Measurements from ENCODE around the gene PHLDA2. TPM values are rescaled to one million over a fixed set of nuclear protein-coding genes. Genes with fewer than 3 reads are reported as not detected.

Gene PHLDA2
- total and polyA plus RNA-seq, 2 donors (not counting 1 experiment from before 2014, with no cell fraction given): 1.4 TPM; not detected in 1

DNA sequence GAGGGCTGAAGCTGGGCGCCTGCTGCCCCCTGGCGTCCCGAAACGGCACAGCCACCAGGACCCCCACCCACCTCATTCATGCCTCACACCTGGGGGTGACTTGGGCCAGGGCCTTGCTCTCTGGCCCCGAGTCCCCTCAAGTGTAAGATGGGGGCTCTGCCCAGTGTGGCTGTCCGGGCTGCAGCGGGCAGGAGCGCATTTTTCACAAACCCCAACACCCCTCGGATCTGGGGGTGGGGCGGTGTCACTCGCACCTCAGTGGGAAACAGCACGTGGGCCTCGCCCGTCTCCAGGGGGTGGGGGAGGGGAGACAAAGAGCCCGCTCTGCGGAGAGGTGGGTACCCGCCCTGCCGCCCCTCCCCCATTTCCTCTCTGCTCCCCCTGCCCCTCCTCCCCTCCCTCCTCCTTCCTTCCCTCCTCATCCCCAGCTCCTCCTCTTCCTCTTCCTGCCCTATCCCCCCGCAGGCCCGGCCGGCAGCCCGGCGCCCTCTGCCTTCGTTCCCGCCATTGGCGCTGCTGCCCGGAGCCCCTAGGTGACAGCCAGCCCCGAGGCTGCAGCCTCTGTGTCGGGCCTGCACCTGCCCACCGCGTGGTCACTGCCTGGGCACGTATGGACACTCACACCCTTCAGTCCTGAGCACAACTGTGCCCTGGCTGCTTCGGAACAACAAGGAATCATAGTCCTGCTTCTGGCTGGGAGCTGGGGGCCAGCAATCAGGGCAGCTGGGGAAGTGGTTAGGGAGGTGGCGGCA, 36.8 kb downstream of the PHLDA2 start:
- CTCF ChIA-PET: interaction anchor here (0.6 to 16.1 kb wide), 15 partner anchors 9 to 466 kb away, joined by 3 to 595 read pairs (median 4); partner anchors contain the start of gene PHLDA2
- peak; percentile 69 for ATAC-seq (ENCODE audit: low read depth)

More for the DNA sequence above, 36.8 kb downstream of the PHLDA2 start:
- peaks cover 0 to 7% (median 0%) of the 10 kb centered on the region in 4 experiments for H3K27me3 ChIP-seq (replicated peaks in 1 of 4; ENCODE audit: control extremely low read depth in 1 of 4, control insufficient read depth in 3 of 4, insufficient read depth in 4 of 4, low read length in 3 of 4)
- H3K9ac ChIP-seq (ENCODE audit: low read length): peak overlapping the region; percentile 66
- no peaks in the 10 kb centered on the region for H3K27me3 Mint-ChIP-seq
- no peaks in the 10 kb centered on the region for H3K79me2 ChIP-seq (ENCODE audit: control insufficient read depth, insufficient read depth, low read length)
- H3K9me3 ChIP-seq (ENCODE audit: control extremely low read depth in 1 of 3, control insufficient read depth in 2 of 3, insufficient read depth in 1 of 3, low read length in 2 of 3): no peaks in the 10 kb centered on the region
- intact Hi-C loops (cut with micrococcal nuclease): loop anchor here (1.0 to 2.0 kb wide), 2 partner anchors 359 to 448 kb away; partner anchors contain the start of genes KCNQ1 and TRPM5
- no peaks in the 10 kb centered on the region for H3K9me3 Mint-ChIP-seq (ENCODE audit: insufficient read depth)
- no peaks in the 10 kb centered on the region for H3K36me3 ChIP-seq (replicated peaks in 1 of 2; ENCODE audit: control extremely low read depth in 1 of 2, control insufficient read depth in 1 of 2, extremely low read depth in 1 of 2, insufficient read depth in 2 of 2, low read length in 1 of 2)
- H3K4me1 ChIP-seq (ENCODE audit: control insufficient read depth in 2 of 2, insufficient read depth in 2 of 2, low read length in 2 of 2): peaks cover 15 to 21% of the 10 kb centered on the region in 2 donors
- WGBS (ENCODE audit: insufficient coverage): under 1% methylated on average over 23 of the region's 34 CpGs
- peak overlapping the region; percentile 87 for H2AFZ ChIP-seq (ENCODE audit: insufficient read depth, low read depth, low read length, poor library complexity, severe bottlenecking)
- H3K4me3 Mint-ChIP-seq: peak overlapping the region; percentile 75
- POLR2A ChIA-PET: interaction anchor here (0.5 to 2.4 kb wide), 4 partner anchors 9 to 469 kb away, joined by 3 to 9 read pairs (median 6); a partner anchor contains a TSS
- peak overlapping the region; percentile 98 for H3K4me2 ChIP-seq (replicated peaks; ENCODE audit: low read depth, low read length, poor library complexity, severe bottlenecking)
- DNase-seq: peak; percentile 74
- no peak overlapping the region for H3K27ac Mint-ChIP-seq
- H4K20me1 ChIP-seq (ENCODE audit: control insufficient read depth, insufficient read depth, low read length, poor library complexity, severe bottlenecking): no peaks in the 10 kb centered on the region
- peaks cover 17% of the 10 kb centered on the region for H3K4me1 Mint-ChIP-seq
- no peak overlapping the region for H3K27ac ChIP-seq (ENCODE audit: low read length in 2 of 2)
- H3K4me3 ChIP-seq (ENCODE audit: control extremely low read depth in 1 of 5, extremely low read depth in 1 of 5, insufficient read depth in 1 of 5, low read depth in 2 of 5, low read length in 4 of 5): peak overlapping the region in 4 of 5 experiments; percentile 33 to 62 (median 50)
- TF ChIP-seq, protein P1, sequence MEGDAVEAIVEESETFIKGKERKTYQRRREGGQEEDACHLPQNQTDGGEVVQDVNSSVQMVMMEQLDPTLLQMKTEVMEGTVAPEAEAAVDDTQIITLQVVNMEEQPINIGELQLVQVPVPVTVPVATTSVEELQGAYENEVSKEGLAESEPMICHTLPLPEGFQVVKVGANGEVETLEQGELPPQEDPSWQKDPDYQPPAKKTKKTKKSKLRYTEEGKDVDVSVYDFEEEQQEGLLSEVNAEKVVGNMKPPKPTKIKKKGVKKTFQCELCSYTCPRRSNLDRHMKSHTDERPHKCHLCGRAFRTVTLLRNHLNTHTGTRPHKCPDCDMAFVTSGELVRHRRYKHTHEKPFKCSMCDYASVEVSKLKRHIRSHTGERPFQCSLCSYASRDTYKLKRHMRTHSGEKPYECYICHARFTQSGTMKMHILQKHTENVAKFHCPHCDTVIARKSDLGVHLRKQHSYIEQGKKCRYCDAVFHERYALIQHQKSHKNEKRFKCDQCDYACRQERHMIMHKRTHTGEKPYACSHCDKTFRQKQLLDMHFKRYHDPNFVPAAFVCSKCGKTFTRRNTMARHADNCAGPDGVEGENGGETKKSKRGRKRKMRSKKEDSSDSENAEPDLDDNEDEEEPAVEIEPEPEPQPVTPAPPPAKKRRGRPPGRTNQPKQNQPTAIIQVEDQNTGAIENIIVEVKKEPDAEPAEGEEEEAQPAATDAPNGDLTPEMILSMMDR (IDR thresholded peaks at IDR 0.05): peak; percentile 88
- no peak for TF ChIP-seq EZH2 (IDR thresholded peaks at IDR 0.05; ENCODE audit: borderline replicate concordance, insufficient read depth, low read depth, low read length, poor library complexity, severe bottlenecking)

All from B cell (primary cell).